GM12875 (cell line): ENCODE results near the gene HOXB2.

Source experiments
- H3K4me3 ChIP-seq: one replicate; pipeline ENCODE4 v1.5.1; 2011; ENCODE audit warnings: low read depth, low read length, control low read depth
- TF ChIP-seq, protein P1 (sequence below): IDR thresholded peaks from 2 replicates; pipeline ENCODE4 v1.5.1; 2011; ENCODE audit warnings: low read depth, mild to moderate bottlenecking, control low read depth, inconsistent platforms, low read length, moderate library complexity, borderline replicate concordance; ENCODE audit not compliant: insufficient read depth

Gene HOXB2

DNA sequence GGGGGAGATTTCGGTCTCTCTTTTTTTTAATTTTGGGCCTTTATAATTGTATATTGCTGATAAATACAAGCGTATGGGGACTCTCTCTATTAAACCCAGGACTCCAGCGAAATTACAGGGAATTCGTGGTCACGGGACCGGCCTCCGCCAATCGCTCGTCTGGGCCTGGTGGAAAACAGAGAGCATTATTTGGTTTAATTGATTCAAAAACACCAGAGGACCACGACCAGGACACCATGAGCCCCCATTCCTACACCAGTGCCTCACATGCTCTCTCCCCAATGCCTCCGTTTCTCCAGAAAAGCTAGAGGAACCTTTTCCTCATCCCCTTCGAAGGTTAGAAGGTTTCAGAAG is at the start of gene HOXB2:
Gene HOXB2 (minus strand): TSS at position 88 of the 354 bp plus-strand sequence. CDS start 198 bp downstream, outside the sequence.
- TF ChIP-seq, protein P1, sequence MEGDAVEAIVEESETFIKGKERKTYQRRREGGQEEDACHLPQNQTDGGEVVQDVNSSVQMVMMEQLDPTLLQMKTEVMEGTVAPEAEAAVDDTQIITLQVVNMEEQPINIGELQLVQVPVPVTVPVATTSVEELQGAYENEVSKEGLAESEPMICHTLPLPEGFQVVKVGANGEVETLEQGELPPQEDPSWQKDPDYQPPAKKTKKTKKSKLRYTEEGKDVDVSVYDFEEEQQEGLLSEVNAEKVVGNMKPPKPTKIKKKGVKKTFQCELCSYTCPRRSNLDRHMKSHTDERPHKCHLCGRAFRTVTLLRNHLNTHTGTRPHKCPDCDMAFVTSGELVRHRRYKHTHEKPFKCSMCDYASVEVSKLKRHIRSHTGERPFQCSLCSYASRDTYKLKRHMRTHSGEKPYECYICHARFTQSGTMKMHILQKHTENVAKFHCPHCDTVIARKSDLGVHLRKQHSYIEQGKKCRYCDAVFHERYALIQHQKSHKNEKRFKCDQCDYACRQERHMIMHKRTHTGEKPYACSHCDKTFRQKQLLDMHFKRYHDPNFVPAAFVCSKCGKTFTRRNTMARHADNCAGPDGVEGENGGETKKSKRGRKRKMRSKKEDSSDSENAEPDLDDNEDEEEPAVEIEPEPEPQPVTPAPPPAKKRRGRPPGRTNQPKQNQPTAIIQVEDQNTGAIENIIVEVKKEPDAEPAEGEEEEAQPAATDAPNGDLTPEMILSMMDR, result no peak
- H3K4me3 ChIP-seq, result peak within 1 kb of the TSS; percentile 80

DNA sequence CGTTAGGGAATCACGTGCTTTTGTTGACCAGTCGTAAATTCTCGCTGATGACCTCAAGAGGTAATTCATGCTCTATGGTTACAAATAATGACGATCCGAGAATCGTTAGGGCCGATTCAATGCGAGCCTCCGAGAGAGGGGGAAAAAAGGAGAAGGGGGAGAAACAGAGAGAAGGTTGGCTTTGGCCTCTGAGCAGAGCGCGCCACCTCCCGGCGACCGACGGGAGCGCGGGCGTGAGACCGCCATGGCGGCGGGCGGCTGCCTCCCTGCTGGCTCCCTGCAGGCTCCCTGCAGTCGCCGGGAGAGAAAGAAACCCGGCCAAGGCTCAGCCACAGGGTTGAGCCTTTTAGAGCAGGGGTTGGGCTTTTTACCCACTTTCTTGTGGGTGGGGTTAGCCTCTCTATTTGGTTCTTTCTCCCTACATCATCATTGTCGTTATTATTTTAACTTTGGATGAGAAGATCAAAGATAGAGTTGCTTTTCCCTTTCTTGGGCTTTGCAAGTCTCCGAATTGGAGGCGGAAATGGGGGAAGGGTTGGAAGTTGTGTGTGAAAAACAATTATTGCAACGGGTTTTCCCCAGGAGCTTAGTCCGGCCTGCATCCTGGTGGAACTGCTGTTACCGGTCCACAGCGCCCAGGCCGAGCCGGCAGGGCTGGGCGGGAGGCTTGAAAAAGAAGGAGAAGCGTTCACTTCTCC is 49.1 kb upstream of the HOXB2 start:
- peak overlapping the region; percentile 38 for H3K4me3 ChIP-seq
- TF ChIP-seq, protein P1, result peak; percentile 93

DNA sequence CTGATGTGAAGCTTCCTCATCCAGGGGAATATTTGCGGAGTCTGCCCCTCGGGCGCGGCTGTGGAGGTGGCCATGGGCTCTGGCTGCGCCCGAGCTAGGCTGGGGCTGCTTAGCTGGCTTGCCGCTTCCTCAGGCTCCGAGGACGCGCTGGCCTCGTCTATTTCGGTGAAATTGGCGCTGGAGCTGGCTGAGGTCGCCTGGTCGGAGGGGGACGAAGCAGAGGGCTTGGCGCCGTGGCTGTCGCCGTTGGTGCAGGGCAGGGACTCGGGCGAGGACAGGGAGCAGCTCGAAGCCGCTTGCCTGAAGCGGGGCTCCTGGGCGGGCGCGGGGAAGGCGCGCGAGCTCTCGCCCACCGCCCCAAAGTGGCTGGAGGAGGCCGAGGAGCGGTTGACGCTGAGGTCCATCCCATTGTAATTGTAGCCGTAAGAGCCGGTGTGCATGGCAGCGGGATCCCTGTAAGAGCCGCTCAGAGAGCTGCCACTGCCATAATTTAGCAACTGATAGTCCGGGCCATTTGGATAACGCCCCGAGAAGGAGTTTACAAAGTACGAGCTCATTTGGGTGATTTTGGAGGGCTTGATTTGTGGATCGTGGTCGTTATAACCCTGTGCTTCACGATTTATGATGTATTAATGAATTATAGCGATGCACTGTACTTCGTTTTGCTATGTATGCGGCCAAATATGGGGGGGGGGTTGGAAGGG is 48.4 kb upstream of the HOXB2 start, which contains the start of gene HOXB5:
Gene HOXB5 (minus strand): TSS at position 654 of the 704 bp plus-strand sequence. CDS start 97 bp downstream, at position 557.
- peak within 1 kb of the TSS; percentile 38 for H3K4me3 ChIP-seq
- TF ChIP-seq, protein P1, result no peak

DNA sequence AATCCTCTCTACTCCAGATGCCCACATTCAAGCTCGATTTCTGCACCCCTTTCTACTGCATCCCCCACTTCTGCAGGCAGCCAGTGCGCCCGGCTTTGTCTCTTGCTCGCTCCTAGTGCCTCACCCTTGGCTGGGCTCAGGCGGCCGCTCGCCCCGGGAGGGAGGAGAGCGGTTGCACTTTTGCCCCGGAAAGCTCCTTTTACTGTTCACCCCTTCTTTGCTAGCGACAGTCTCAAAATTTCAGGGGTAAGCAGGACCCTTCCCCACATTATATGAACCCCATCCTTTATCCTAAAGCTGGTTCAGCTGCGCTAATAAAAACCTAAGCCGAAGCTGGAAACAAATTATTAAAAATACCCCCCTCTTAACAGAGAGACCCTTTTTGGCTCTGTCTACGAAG is 47.7 kb upstream of the HOXB2 start:
- TF ChIP-seq, protein P1, result no peak
- no peak overlapping the region for H3K4me3 ChIP-seq

DNA sequence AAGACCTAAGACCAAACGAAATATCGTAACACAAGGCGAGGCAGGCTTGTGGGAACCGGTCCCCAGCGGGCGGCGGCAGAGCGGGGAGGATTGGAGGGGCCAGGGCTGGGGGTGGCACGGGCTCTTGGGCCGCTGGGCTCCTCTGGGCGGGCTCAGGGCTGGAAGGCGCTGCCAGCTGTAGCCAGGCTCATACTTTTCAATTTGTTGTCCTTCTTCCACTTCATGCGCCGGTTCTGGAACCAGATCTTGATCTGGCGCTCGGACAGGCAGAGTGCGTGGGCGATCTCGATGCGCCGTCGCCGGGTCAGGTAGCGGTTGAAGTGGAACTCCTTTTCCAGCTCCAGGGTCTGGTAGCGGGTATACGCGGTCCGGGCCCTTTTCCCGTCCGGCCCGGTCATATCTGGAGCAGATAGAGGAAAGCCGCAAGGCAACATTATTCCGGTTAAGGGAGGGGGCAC is 47.2 kb upstream of the HOXB2 start:
- TF ChIP-seq, protein P1, result no peak
- no peak overlapping the region for H3K4me3 ChIP-seq

DNA sequence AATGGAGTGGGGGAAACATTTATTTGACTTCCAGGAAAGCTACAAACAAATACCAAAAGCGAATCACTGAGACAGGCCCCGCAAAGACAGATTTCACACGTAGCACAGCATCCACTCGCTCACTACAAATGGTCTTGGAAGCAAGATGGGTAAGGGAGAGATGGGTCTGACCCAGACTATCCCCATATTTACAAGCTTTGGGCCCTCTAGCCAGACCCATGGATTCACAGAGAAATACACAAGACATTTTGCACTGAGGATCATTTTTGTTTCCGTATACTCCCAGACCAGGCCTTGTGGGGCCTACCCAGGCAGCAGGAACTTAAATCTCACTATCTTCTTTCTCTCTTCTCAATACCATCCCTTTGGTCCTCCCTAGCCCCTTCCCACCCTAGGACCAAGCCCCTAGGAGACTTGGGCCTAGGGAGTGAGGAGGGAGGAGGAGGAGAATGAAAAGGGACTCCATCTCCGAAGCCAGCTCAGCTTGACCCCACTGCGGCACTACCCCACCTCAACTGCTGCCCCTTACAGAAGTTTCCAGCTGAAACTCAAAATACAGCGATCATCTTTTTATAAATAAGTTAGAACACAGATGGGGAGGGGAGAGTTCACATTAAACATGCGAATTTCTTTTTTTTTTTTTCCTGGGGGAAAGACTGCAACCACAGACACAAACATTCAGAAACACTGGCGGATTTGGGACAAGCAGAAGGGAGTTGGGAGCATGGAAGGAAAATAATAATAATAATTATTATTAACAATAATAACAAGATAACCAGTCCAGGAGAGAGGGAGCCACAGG is 46.5 kb upstream of the HOXB2 start:
- TF ChIP-seq, protein P1, result no peak

More for the DNA sequence above, 46.5 kb upstream of the HOXB2 start:
- no peak overlapping the region for H3K4me3 ChIP-seq
